GM19193 (cell line): ENCODE data around the gene LOX.

Source experiments
- POLR2A ChIP-seq: IDR thresholded peaks from 4 replicates; pipeline ENCODE4 v1.6.1; 2011; ENCODE audit not compliant: insufficient read depth, insufficient read length; ENCODE audit errors: extremely low read depth

LOX gene, protein sequence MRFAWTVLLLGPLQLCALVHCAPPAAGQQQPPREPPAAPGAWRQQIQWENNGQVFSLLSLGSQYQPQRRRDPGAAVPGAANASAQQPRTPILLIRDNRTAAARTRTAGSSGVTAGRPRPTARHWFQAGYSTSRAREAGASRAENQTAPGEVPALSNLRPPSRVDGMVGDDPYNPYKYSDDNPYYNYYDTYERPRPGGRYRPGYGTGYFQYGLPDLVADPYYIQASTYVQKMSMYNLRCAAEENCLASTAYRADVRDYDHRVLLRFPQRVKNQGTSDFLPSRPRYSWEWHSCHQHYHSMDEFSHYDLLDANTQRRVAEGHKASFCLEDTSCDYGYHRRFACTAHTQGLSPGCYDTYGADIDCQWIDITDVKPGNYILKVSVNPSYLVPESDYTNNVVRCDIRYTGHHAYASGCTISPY

DNA sequence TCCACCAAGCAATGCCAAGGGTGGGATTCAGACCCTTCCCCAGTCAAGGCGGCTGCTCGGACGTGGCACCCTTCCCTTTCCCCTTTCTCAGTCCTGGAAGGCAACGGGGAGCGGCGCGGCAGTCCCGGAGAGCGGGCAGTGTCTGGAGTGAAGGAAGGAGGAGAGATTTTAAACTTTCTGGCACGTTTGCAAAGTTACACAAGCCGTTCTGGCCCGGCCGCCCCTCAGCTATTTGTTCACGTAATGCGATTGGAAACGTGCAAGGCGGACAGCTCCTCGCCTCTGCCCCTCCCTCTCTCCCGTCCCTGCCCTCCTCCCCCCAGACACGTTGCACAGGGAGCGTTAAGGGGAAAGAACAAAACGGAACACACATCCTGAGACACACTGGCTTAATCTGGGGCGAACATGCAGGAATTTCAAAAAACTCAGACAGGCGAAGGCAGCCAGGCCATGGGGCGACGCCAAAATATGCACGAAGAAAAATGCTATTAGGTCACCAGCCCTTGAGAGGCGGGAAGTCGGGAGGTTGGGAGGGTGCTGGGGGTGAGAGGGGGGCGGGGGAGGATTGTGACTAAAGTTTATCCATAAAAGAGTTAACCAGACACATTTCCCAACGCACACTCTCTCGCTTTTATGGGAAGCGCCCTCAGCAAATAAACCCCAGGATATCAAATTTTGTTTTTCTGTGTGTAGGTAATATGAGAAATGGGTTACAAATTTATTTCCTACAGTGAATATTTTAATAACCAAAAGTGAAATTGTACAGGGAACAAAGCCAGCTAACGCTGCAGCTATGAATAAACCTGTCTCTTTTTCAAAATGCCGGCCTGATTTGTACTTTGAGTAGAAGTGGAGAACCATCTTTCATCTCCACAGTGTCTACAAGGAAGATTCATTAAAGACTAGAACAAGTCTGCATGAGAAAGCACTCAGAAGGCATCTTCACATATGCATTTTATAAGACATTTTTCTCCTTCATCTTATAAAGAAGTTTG, at the start of gene LOX:
Gene LOX, minus strand, starts transcription at position 144 of the 995 bp plus-strand sequence. CDS start 274 bp downstream, outside the sequence.
- no peak for TF ChIP-seq POLR2A

GRCh38 chr5:122126756-122127321, 48.8 kb upstream of the LOX start:
- TF ChIP-seq POLR2A, result no peak

- TF ChIP-seq POLR2A, result no peak
Observed at GRCh38 chr5:122126177-122126755, 48.2 kb upstream of the LOX start.

- no peak for TF ChIP-seq POLR2A
Observed at GRCh38 chr5:122124766-122125165, 46.7 kb upstream of the LOX start.

- no peak for TF ChIP-seq POLR2A
Observed at GRCh38 chr5:122121479-122122465, 43.7 kb upstream of the LOX start.

- TF ChIP-seq POLR2A, result no peak
Observed at GRCh38 chr5:122120957-122121356, 42.9 kb upstream of the LOX start.

- no peak for TF ChIP-seq POLR2A
Observed at GRCh38 chr5:122120493-122120892, 42.4 kb upstream of the LOX start.

DNA sequence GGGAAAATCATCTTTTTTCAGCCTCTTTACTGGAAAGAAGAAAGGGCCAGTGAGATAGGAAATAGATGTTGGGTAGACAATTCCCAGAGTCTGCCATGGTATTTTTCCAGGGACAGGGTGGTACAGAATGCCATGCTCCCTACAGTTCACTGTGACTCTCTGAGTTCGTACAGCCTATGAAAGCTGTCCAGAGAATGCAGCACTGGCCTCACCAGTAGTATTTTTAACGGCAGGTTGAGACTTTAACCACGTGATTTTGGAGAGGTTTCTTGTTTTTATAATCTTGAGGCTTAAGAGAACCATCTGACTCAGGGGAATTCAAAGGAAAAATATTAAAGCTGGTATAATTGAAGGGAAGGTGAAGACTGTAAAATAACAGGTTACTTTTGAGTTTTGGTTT, 41.1 kb upstream of the LOX start:
- no peak for TF ChIP-seq POLR2A

DNA sequence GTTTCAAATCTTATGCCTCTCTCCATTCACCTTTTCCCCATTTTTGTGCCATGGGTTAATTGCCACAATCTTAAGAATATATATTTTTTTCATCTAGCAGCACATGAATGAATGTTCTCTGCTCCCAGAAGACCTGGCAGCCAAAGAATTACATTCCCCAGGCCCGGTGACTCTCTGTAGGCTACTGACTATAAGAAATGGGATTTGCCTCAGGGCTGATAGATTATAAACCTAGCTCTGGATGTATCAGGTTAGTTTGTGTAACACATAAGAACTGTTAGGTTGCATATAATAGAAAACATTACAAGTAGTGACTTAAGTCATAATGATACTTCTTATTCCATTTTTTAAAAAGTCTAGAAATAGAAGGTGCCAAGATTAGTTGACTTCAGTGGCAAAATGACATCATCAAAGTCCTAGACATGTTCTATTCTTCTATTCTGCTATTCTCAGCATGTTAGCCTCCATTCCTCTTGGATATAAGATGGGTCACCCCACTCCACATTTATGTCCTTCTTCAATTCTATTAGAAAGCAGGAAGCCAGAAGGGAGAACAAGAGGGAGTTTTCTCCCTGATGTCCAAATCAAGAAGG, 40.4 kb upstream of the LOX start:
- TF ChIP-seq POLR2A, result no peak

- no peak for TF ChIP-seq POLR2A
Observed at GRCh38 chr5:122114501-122114900, 36.4 kb upstream of the LOX start.

DNA sequence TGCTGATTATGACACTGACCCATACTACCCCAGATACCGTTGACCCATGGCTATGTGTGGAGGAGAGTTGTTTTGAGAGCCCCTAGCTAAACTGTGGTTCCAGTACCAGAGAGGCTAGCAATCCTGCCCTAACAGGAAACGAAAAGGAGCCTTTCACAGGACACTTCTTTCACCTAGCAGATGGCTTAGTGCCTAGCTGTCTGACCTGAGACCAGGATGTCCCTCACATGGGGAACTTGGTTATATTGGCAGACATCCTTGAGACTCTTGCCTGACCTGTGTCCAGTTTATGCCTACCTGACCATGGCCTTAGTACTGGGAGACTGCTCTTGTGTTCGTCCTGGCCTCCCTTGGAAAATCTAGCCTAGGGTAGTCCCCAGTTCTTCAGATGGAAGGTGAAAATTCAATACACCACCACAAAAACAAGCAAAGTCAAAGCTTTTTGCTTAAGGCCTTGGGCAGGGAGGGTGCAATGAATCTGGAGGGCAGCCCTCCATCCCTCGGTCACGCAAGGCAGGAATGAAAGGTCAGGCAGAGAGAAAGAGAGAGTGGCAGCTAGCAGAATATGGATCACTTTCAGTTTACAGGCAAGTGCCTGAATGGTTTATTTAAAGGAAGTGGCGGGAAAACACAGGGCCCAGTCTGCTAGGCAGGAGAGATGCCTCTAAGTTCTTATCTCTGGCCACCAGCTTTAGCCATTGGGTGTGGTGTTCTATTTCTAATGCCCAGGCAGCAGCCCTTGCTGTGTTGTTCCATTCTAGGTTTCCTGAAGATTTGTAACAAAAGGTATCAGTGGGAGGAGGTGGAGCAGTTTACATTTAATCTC, 34.9 kb upstream of the LOX start:
- no peak for TF ChIP-seq POLR2A

GRCh38 chr5:122112063-122112462, 34.0 kb upstream of the LOX start:
- TF ChIP-seq POLR2A, result no peak
